Thyroid gland (tissue), 4 donors: ENCODE results near the gene GAGE12J.
"Not testable (repeated sequence)": the region's sequence is repeated elsewhere in the genome, so short reads cannot be mapped to it uniquely, and the experiment has no call there.

Source experiments
- CTCF ChIP-seq, 6 experiments: fragments of 200-600 bp in 3 of 6; fragments of 450-650 bp in 3 of 6; sonication (generic) in 3 of 6; IDR thresholded peaks; one replicate each; pipeline ENCODE4 v1.5.1; 2016 to 2019; ENCODE audit warnings: antibody characterized with exemption in 6 of 6, mild to moderate bottlenecking in 2 of 6, inconsistent platforms in 1 of 6, moderate library complexity in 1 of 6
- POLR2A ChIP-seq, 2 donors: fragments of 450-650 bp; IDR thresholded peaks; one replicate each; pipeline ENCODE4 v1.6.1; 2017; ENCODE audit warnings: antibody characterized with exemption in 2 of 2, mild to moderate bottlenecking in 2 of 2, moderate library complexity in 1 of 2

DNA sequence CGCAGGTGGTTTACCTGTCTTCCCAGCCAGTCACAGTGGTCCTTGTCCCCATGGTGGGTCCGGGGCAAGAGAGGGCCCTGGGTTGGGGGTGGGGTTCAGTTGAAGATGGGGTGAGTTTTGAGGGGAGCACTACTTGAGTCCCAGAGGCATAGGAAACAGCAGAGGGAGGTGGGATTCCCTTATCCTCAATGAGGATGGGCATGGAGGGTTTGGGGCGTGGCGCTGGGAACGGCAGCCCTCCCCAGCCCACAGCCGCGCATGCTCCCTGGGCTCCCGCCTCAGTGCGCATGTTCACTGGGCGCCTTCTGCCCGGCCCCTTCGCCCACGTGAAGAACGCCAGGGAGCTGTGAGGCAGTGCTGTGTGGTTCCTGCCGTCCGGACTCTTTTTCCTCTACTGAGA lies 9.4 kb downstream of the GAGE12J start, which contains the start of gene GAGE13:
- TF ChIP-seq POLR2A, CTCF (IDR thresholded peaks at IDR 0.05): not testable (repeated sequence)
